IPS DF 6.9 (cell line): Measurements from ENCODE around the gene TTLL8.

Experiments
- DNase-seq: peaks from one replicate; pipeline ENCODE4 v3.0.0-alpha.2; 2013; ENCODE audit warnings: low read depth, low spot score
- H3K27ac ChIP-seq: one replicate; pipeline ENCODE4 v1.5.1; 2013; ENCODE audit warnings: low read length, control low read depth
- H3K27me3 ChIP-seq: 2 replicates; pipeline ENCODE4 v1.6.1; 2013; ENCODE audit warnings: mild to moderate bottlenecking, low read length; ENCODE audit not compliant: control insufficient read depth, insufficient read depth
- H3K36me3 ChIP-seq: 2 replicates; pipeline ENCODE4 v1.6.1; 2013; ENCODE audit warnings: low read length; ENCODE audit not compliant: control insufficient read depth, insufficient read depth
- H3K4me1 ChIP-seq: 2 replicates; pipeline ENCODE4 v1.6.1; 2013; ENCODE audit warnings: low read length; ENCODE audit not compliant: control insufficient read depth, insufficient read depth
- H3K4me3 ChIP-seq: 2 replicates; pipeline ENCODE4 v1.5.1; 2013; ENCODE audit warnings: mild to moderate bottlenecking, low read length
- H3K9me3 ChIP-seq: 2 replicates; pipeline ENCODE4 v1.6.1; 2013; ENCODE audit warnings: low read length, inconsistent platforms; ENCODE audit not compliant: control insufficient read depth, insufficient read depth
- WGBS: extraction: QIAGEN DNeasy Blood & Tissue Kit; methylation state at CpG from one replicate; pipeline ENCODE4 v1.1.7; 2013; ENCODE audit warnings: mixed read lengths, missing lambda C conversion rate; ENCODE audit not compliant: insufficient read length, insufficient coverage; 5-methylcytosine and 5-hydroxymethylcytosine counted together

Gene TTLL8

DNA sequence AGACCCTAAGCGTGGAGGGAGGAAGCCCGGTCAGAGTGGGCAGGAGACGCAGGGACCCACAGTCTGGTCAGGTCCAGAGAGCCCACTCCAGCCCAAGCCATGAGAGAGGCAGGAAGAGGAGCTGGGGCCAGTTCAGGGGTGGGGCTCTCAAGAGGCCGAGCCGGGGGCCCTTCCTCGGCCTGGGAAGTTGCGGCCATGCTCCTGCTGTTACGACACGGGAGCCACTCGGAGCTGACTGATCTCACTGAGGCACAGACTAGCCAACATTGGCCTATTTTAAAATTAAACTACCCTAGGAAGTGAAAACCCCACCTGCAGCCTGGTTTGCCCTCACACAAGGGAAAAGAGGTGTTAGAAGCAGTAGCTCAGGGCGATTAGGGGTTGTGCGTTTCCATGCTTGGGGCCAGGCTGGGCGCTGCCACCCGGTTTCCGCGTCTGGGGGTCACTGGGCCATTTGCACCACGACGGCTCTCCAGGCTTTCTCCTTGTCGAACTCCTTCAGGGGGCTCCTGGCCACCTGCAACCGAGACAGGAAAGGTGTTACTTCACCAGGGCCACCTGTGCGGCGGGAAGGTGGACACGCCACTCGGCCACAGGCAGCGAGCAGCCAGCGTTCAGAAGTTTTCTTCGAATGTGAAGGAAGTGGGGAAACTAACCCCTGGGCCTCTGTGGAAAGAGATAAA, 3.2 kb upstream of the TTLL8 start:
- Histone ChIP-seq H3K4me3 (no peak overlapping the region), H3K27ac (no peak overlapping the region), H3K36me3 (no peaks in the 10 kb centered on the region; the same call in 1 of the 2 replicates), H3K9me3 (no peaks in the 10 kb centered on the region), H3K27me3 (no peaks in the 10 kb centered on the region; the same call in 1 of the 2 replicates), H3K4me1 (no peaks in the 10 kb centered on the region)
- no peak for DNase-seq
- WGBS: no CpG with 5 or more reads among the region's 27 CpGs

DNA sequence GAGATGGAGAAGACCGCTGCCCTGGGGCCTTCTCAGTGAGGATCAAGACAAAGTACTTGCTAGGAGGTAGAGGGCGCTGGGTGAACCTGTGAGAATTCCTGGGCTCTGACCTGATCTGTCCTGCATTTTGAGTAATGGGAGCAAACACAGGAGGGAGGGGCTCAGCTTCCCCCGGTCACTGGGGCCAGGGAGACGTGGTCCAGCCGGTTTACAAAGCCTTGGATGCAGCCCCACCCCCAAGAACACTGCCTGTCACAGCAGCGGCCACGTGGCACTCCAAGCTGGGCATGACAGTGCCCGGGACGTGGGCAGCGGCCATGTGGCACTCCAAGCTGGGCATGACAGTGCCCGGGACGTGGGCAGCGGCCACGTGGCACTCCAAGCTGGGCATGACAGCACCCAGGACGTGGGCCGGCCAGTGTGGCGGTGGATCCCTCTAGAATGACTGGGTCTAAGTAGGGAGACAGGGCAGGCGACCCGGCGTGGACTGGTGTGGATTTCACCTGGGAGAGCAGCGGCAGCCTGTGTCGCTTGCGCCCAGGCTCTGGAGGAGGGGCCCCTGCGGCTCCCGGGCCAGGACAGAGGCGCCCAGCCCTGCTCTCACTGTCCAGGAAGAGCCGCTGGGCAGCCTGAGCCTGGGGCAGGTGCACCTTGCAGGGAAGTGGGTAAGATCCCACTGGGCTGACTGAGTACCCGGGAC, 2.5 kb upstream of the TTLL8 start:
- Histone ChIP-seq H3K27me3 (no peaks in the 10 kb centered on the region; the same call in 1 of the 2 replicates), H3K9me3 (no peaks in the 10 kb centered on the region), H3K36me3 (no peaks in the 10 kb centered on the region; the same call in 1 of the 2 replicates), H3K27ac (no peak overlapping the region), H3K4me1 (no peaks in the 10 kb centered on the region), H3K4me3 (no peak overlapping the region)
- DNase-seq: no peak
- no CpG with 5 or more reads among the region's 28 CpGs for WGBS

DNA sequence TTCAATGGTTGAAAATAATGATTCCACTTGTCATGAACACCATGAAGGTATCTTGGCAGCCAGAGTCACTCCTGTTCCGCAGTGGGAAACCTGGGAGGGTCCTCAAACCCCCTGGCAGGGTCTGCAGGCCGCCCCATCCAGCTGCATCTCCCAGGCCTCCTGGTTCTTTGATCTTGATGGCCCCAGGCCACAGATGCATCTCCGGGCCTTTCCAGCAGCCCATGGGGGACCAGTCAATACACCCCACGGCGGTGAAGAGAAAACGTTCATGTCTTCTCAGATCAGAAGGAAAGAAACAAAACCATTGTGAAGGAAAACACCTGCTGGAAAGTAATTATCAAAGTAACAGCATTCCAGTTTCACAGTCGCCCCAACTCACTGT, 1.8 kb upstream of the TTLL8 start:
- H3K9me3 ChIP-seq: no peaks in the 10 kb centered on the region
- no peaks in the 10 kb centered on the region; the same call in 1 of the 2 replicates for H3K27me3 ChIP-seq
- no peak overlapping the region for H3K27ac ChIP-seq
- no peaks in the 10 kb centered on the region; the same call in 1 of the 2 replicates for H3K36me3 ChIP-seq
- no peak overlapping the region for H3K4me3 ChIP-seq
- H3K4me1 ChIP-seq: no peaks in the 10 kb centered on the region
- no peak for DNase-seq
- no CpG with 5 or more reads among the region's 7 CpGs for WGBS

DNA sequence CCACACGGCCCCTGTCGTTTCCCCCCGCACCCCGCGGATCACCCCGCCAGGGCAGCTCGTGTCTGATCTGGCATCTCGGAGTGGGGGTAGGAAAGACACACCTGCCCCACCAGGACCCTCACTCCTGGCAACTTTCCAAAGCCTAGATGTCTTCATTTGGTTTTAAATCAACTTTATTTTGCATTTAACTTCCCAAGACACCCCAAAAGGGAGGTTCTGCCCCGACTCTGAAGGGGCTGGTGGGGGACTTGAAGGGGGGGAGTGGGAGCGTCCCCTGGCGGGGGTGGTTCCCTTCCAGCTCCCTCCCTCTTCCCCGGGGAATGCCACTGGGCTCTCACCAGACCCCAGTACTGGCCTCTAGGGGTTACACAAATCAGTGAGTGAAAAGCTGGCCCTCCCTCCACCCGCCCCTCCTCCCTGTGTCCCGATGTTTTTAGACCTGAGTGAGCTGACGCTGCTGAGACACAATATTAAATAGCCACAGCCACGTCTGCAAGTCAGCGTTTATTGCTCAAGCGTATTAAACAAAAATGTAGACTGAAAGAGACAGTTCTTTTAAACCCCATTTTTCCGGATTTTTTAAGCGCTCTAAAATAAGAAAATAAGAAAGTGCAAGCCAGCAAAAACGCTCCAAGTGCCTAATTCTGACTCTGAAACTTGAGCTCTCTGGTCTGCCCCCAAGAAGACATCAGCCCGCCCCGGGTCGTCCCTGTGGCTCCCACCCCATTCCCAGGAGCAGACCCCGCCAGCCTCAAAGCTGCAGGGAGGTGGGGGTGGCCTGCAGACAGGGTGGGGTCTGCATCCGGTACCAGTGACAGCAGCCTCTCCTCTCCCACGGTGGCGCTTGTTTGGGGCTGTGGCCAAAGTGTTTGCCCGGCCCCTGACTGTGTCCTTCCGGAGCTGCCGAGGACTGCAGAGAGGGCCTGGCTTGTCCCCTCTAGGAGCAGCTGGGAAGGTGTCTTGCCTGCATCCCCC, 1.1 kb upstream of the TTLL8 start:
- Histone ChIP-seq H3K27ac (no peak overlapping the region), H3K9me3 (no peaks in the 10 kb centered on the region), H3K4me1 (no peaks in the 10 kb centered on the region), H3K36me3 (no peaks in the 10 kb centered on the region; the same call in 1 of the 2 replicates), H3K4me3 (peak overlapping the region; percentile 47), H3K27me3 (no peaks in the 10 kb centered on the region; the same call in 1 of the 2 replicates)
- DNase-seq: peak; percentile 22
- no CpG with 5 or more reads among the region's 31 CpGs for WGBS

DNA sequence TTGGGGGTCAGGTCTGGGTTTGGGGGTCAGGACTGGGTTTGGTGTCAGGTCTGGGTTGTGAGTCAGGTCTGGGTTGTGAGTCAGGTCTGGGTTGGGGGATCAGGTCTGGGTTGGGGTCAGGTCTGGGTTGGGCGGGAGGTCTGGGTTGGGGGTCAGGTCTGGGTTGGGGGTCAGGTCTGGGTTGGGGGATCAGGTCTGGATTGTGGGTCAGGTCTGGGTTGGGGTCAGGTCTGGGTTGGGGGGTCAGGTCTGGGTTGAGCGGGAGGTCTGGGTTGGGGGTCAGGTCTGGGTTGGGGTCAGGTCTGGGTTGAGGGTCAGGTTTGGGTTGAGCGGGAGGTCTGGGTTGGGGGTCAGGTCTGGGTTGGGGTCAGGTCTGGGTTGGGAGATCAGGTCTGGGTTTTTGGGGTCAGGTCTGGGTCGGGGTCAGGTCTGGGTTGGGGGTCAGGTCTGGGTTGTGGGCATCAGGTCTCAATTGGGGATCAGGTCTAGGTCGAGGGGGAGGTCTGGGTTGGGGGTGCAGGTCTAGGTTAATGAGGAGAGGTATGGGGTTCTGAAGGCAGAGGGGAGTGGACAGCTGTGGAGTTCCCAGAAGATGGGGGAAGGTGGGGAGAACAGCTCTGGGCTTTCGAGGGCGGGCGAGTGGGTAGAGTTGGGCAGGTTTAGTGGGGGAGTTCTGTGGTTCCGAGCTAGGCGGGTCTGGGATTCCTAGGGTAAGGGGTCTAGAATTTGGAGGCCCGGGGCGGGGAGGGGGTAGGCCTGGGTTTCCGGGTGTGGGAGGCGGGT, 629 bp downstream of the TTLL8 start:
- Histone ChIP-seq H3K27me3 (no peaks in the 10 kb centered on the region; the same call in 1 of the 2 replicates), H3K9me3 (no peaks in the 10 kb centered on the region)
- no CpG with 5 or more reads among the region's 14 CpGs for WGBS

DNA sequence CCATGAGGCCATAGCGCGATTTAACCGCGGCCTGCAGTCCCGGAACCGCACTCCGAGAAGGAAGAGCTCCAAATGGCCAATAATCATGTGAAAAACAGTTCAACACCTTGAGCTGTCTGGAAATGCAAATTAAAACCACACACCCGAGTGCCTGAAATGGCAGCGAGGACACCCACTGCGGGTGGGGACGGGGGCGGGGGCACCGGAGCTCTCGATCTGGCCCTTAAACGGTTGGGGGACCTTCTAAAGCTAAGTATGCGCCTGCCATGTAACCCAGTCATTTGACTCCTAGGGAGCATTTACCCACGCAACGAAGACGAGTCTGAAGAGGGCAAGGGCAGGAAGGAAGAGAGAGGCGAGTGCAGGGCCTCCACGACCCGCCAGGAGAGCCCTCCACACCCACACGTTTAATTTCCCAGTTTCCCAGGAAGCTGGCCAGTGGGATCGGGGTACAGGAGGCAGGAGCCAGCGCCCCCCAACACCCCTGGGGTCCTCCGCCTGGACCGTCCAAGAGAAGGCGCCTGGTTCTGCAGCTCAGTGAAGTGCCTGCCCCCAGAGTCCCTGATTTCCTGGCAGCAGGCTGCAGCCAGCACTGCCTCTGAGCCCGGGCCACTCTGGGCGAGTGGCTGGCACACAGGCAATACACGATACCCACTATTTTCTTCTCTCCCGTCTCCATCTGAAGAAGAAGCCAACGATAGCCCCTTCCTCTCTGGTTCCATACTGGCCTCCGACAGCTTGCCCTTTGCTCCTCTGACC, 1.7 kb downstream of the TTLL8 start:
- Histone ChIP-seq H3K36me3 (no peaks in the 10 kb centered on the region; the same call in 1 of the 2 replicates), H3K9me3 (no peaks in the 10 kb centered on the region), H3K4me3 (no peak overlapping the region), H3K4me1 (no peaks in the 10 kb centered on the region), H3K27ac (no peak overlapping the region), H3K27me3 (no peaks in the 10 kb centered on the region; the same call in 1 of the 2 replicates)
- no CpG with 5 or more reads among the region's 34 CpGs for WGBS
- DNase-seq: no peak

More for the DNA sequence above, 629 bp downstream of the TTLL8 start:
- no peak for DNase-seq
- Histone ChIP-seq H3K36me3 (no peaks in the 10 kb centered on the region; the same call in 1 of the 2 replicates), H3K4me1 (no peaks in the 10 kb centered on the region), H3K27ac (no peak overlapping the region), H3K4me3 (no peak overlapping the region; the same call in 1 of the 2 replicates)

DNA sequence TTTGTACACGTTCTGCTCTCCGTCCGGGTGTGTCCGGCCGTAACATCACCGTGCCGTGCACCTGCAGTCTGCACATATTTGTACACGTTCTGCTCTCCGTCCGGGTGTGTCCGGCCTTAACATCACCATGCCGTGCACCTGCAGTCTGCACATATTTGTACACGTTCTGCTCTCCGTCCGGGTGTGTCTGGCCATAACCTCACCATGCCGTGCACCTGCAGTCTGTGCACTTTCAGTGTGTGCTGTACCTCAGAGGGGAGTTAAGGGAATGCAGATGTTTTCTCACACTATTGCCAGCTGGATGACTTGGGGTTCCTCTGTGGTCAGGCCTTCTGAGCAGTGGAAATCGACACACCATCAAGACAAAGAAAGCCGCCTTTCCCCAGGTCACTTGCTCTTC, 4.2 kb downstream of the TTLL8 start:
- no peaks in the 10 kb centered on the region; the same call in 1 of the 2 replicates for H3K36me3 ChIP-seq
- no peaks in the 10 kb centered on the region for H3K9me3 ChIP-seq
- no peak overlapping the region for H3K4me3 ChIP-seq
- WGBS: no CpG with 5 or more reads among the region's 18 CpGs
- H3K4me1 ChIP-seq: no peaks in the 10 kb centered on the region
- H3K27ac ChIP-seq: no peak overlapping the region
- no peak for DNase-seq
- H3K27me3 ChIP-seq: no peaks in the 10 kb centered on the region; the same call in 1 of the 2 replicates

DNA sequence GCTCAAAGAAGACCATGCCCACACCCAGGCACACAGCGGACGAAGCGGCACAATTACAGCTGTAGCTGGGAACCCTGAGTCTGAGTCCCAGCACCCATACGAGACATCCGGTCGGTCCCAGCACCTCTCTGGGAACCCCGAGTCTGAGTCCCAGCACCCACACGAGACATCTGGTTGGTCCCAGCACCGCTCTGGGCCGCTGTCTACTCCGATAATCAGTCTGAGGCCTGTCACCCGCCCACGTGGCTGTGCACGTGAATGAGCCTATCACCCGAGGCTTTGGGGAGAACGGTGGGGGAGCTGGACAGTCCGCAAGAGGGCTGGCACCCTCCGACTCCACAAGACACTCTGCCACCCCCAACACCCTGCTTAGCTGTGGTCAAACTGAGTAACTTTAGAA, 6.2 kb downstream of the TTLL8 start:
- Histone ChIP-seq H3K9me3 (no peaks in the 10 kb centered on the region), H3K27ac (no peak overlapping the region), H3K4me1 (no peaks in the 10 kb centered on the region), H3K36me3 (no peaks in the 10 kb centered on the region), H3K27me3 (no peaks in the 10 kb centered on the region), H3K4me3 (no peak overlapping the region)
- DNase-seq: no peak
- no CpG with 5 or more reads among the region's 18 CpGs for WGBS
